ENCODE data around the gene TNNC2. TPM values are rescaled to one million over a fixed set of nuclear protein-coding genes. Genes with fewer than 3 reads are reported as not detected.

Gene TNNC2
- total RNA-seq, 1 experiment from 2014 or later = not detected

DNA sequence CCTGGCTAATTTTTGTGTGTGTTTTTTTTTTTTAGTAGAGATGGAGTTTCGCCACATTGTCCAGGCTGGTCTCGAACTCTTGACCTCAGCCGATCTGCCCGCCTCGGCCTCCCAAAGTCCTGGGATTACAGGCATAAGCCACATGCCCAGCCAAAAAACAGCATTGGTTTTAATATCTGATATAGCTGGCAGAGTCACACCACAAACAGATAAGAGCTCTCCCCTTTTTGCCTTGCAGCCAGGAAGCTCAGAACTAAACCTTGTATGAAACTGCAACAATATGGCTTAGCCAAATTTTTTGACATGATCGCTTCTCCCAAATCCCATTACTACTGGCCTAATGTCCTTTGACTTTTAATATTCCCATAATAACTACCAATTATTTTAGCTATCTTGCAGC is 25.2 kb upstream of the TNNC2 start:
- Histone ChIP-seq H3K4me2 (no peak overlapping the region), H3F3A (ENCODE audit: insufficient read depth, low read depth) (no peaks in the 10 kb centered on the region), H3K27me3 (ENCODE audit: insufficient read depth, low read depth) (no peaks in the 10 kb centered on the region), H3K36me3 (ENCODE audit: low read depth) (no peaks in the 10 kb centered on the region), H3K9me2 (ENCODE audit: insufficient read depth) (no peaks in the 10 kb centered on the region), H3K27ac (no peak overlapping the region), H2AFZ (no peak overlapping the region), H4K20me1 (ENCODE audit: insufficient read depth) (no peaks in the 10 kb centered on the region), H3K4me1 (replicated peaks; ENCODE audit: insufficient read depth) (peaks cover 13% of the 10 kb centered on the region), H3K4me3 (no peak overlapping the region), H3K9me3 (ENCODE audit: insufficient read depth, low read depth) (no peaks in the 10 kb centered on the region), H3K79me2 (ENCODE audit: low read depth) (peaks cover 25% of the 10 kb centered on the region)
- intact Hi-C loops (cut with micrococcal nuclease; ENCODE audit: unreplicated experiment) = no loop called here
- POLR2A ChIA-PET (ENCODE audit: unreplicated experiment) = interaction anchor here (0.5 to 0.6 kb wide), 2 partner anchors 32 to 503 kb away, joined by 4 to 8 read pairs; no protein-coding TSS in a partner anchor
- CTCF ChIA-PET = no interaction called here
- BruUV-seq (replicated peaks) = no TSS peak
- DNase-seq = no peak
- TF ChIP-seq, protein P1, sequence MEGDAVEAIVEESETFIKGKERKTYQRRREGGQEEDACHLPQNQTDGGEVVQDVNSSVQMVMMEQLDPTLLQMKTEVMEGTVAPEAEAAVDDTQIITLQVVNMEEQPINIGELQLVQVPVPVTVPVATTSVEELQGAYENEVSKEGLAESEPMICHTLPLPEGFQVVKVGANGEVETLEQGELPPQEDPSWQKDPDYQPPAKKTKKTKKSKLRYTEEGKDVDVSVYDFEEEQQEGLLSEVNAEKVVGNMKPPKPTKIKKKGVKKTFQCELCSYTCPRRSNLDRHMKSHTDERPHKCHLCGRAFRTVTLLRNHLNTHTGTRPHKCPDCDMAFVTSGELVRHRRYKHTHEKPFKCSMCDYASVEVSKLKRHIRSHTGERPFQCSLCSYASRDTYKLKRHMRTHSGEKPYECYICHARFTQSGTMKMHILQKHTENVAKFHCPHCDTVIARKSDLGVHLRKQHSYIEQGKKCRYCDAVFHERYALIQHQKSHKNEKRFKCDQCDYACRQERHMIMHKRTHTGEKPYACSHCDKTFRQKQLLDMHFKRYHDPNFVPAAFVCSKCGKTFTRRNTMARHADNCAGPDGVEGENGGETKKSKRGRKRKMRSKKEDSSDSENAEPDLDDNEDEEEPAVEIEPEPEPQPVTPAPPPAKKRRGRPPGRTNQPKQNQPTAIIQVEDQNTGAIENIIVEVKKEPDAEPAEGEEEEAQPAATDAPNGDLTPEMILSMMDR (conservative IDR thresholded peaks at IDR 0.05) = no peak
- no peak for TF ChIP-seq EZH2 (IDR thresholded peaks at IDR 0.05; ENCODE audit: low read depth)

DNA sequence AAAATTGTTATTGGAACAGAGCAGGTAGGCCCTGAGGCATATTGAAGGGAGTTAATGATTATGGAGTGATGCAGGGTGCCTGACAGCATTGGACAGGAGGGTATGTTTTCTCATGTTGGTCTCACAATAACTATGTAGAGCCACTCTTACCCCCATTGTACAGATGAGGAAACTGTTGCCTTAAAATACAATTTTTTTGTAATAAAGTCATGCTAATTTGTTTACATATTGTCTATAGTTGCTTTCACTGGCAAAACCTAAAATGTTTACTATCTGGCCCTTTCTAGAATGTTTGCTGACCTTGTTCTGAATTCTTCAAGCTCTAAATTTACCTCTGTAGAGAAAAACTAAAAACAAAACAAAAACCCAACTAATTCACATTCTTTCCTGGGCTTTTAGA is 24.4 kb upstream of the TNNC2 start:
- no peak overlapping the region for H3K27ac ChIP-seq
- DNase-seq = no peak
- no peaks in the 10 kb centered on the region for H3K9me2 ChIP-seq (ENCODE audit: insufficient read depth)
- POLR2A ChIA-PET (ENCODE audit: unreplicated experiment) = interaction anchor here (0.6 kb wide), 1 partner anchor 16 kb away, joined by 8 read pairs; no protein-coding TSS in a partner anchor
- no peaks in the 10 kb centered on the region for H4K20me1 ChIP-seq (ENCODE audit: insufficient read depth)
- intact Hi-C loops (cut with micrococcal nuclease; ENCODE audit: unreplicated experiment) = no loop called here
- H3K27me3 ChIP-seq (ENCODE audit: insufficient read depth, low read depth) = no peaks in the 10 kb centered on the region
- H3K79me2 ChIP-seq (ENCODE audit: low read depth) = peaks cover 19% of the 10 kb centered on the region
- no peak overlapping the region for H3K4me2 ChIP-seq
- no peak overlapping the region for H2AFZ ChIP-seq
- no TSS peak for BruUV-seq (replicated peaks)
- H3K36me3 ChIP-seq (ENCODE audit: low read depth) = no peaks in the 10 kb centered on the region
- H3K9me3 ChIP-seq (ENCODE audit: insufficient read depth, low read depth) = no peaks in the 10 kb centered on the region
- no peak for TF ChIP-seq EZH2 (IDR thresholded peaks at IDR 0.05; ENCODE audit: low read depth)
- TF ChIP-seq, protein P1 (conservative IDR thresholded peaks at IDR 0.05) = no peak
- H3K4me1 ChIP-seq (replicated peaks; ENCODE audit: insufficient read depth) = peaks cover 11% of the 10 kb centered on the region
- H3F3A ChIP-seq (ENCODE audit: insufficient read depth, low read depth) = no peaks in the 10 kb centered on the region
- CTCF ChIA-PET = no interaction called here
- H3K4me3 ChIP-seq = no peak overlapping the region

DNA sequence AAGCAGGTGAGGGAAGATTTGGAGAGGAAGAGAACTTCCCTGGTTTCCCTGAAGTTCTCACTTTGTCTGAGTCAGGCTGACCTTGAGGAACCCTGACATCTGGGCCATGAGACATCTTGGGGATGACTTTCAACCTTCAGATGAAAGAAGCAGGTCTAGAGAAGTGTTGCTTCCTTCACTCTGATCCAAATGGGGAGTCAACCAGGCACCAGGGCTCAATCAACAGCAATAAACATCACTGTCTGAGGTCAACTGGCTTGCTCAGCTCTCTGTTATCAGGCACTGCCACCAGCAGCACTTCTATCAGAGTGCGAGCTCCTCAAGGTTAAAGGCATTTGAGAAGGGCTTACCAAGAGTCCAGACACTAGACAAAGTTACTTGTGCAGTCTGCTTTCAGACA is 23.8 kb upstream of the TNNC2 start:
- no TSS peak for BruUV-seq (replicated peaks)
- Histone ChIP-seq H3F3A (ENCODE audit: insufficient read depth, low read depth) (no peaks in the 10 kb centered on the region), H3K9me3 (ENCODE audit: insufficient read depth, low read depth) (no peaks in the 10 kb centered on the region), H3K27ac (no peak overlapping the region), H4K20me1 (ENCODE audit: insufficient read depth) (no peaks in the 10 kb centered on the region), H2AFZ (no peak overlapping the region), H3K27me3 (ENCODE audit: insufficient read depth, low read depth) (no peaks in the 10 kb centered on the region), H3K36me3 (ENCODE audit: low read depth) (no peaks in the 10 kb centered on the region), H3K4me3 (no peak overlapping the region), H3K4me2 (no peak overlapping the region), H3K9me2 (ENCODE audit: insufficient read depth) (no peaks in the 10 kb centered on the region), H3K79me2 (ENCODE audit: low read depth) (peaks cover 13% of the 10 kb centered on the region), H3K4me1 (replicated peaks; ENCODE audit: insufficient read depth) (peaks cover 5% of the 10 kb centered on the region)
- DNase-seq = no peak
- no peak for TF ChIP-seq EZH2 (IDR thresholded peaks at IDR 0.05; ENCODE audit: low read depth)
- TF ChIP-seq, protein P1 (conservative IDR thresholded peaks at IDR 0.05) = no peak
- ChIA-PET POLR2A (ENCODE audit: unreplicated experiment) (no interaction called here), CTCF (no interaction called here)
- intact Hi-C loops (cut with micrococcal nuclease; ENCODE audit: unreplicated experiment) = no loop called here
